NCI-H1048 (cell line): ENCODE measurements around the gene CEP85.

Experiments used
- DNase-seq: peaks from one replicate; lab custom pipeline; 2025; lab: John Stamatoyannopoulos, UW

The CEP85 gene

GRCh38 chr1:26315874-26316850, 82.2 kb downstream of the CEP85 start:
- no peak for DNase-seq

GRCh38 chr1:26317146-26317545, 83.1 kb downstream of the CEP85 start:
- no peak for DNase-seq

- DNase-seq: no peak
Measured at GRCh38 chr1:26317612-26318337, 83.8 kb downstream of the CEP85 start, which contains the start of gene CD52. Gene CD52, plus strand, starts transcription at chr1:26317958. Its CDS starts 60 bp downstream, at chr1:26318018.

- DNase-seq: no peak
Measured at GRCh38 chr1:26318338-26319064, 84.5 kb downstream of the CEP85 start.

GRCh38 chr1:26320896-26321295, 86.9 kb downstream of the CEP85 start:
- no peak for DNase-seq

- peak; percentile 46 for DNase-seq
Measured at GRCh38 chr1:26321315-26322041, 87.5 kb downstream of the CEP85 start.

- no peak for DNase-seq
Measured at GRCh38 chr1:26322042-26322331, 88.0 kb downstream of the CEP85 start.

GRCh38 chr1:26323382-26323781, 89.4 kb downstream of the CEP85 start:
- no peak for DNase-seq

- no peak for DNase-seq
Measured at GRCh38 chr1:26324550-26324949, 90.5 kb downstream of the CEP85 start.

GRCh38 chr1:26327956-26328362, 94.0 kb downstream of the CEP85 start:
- no peak for DNase-seq
